8988T (cell line): ENCODE data around the gene AKT3.

Experiments
- DNase-seq: peaks from one replicate; pipeline ENCODE4 v3.0.0; 2011

Gene AKT3

DNA sequence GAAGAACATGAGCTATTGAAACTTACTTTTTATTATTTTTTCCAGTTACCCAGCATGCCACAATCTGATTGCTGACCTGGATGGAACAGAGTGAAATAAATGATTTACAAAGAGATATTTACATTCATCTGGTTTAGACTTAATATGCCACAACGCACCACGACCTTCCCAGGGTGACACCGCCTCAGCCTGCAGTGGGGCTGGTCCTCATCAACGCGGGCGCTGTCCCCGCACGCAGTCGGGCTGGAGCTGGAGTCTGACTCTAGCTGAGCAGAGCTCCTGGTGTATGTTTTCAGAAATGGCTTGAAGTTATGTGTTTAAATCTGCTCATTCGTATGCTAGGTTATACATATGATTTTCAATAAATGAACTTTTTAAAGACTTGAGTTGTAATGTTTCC, 350.3 kb downstream of the AKT3 start:
- no peak for DNase-seq

DNA sequence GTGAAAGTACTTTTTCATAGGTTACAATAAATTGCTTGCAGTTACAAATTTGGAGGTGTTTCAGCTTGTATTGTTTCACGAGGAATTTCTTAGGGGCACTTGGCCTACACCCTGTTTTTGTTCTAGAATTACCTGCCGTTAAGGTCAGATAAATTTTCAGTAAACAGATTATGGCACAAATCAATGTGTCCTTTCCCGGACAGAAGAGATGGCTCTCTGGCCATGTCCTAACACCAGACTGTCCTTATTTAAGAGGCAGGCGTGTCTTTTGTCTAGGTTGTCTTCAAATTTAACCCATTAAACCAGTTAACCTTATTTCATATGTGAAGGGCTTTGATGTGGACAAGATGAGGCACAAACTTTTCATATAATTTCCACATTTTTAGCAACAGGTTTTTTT, 350.8 kb downstream of the AKT3 start:
- DNase-seq, result no peak

DNA sequence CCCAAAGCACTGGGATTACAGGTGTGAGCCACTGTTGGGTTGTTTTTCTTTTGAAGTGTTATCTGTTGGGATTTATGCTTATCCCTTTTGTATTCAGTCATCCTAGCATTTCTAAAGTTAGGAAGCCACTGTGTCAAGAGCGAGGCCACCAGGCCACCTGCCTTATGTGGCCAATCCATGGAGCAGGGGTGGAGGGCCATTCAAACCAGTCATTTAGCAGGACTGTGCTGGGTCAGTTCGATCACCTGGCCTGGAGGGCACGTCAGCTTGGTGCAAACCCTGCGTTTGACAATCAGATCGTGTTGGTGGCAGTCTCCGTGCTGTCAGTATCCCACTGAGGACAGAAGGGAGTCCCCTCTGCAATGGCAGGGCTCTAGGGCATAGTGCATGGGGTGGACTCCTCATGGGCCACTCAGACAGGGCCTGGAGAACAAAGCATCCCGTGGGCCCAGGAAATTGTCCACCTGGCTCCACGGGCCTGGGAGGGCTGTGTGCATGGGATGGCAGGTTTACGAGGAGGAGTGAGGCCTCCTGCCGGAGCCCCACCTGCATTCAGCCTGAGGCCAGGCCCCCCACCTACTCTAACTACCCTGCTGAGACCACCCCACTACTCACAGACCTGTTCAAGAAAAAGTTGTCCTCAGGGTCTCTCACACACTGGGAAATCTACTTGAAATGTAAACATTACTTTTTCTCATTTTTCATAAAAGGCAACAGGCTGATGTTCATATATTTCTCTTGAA, 351.9 kb downstream of the AKT3 start:
- no peak for DNase-seq

DNA sequence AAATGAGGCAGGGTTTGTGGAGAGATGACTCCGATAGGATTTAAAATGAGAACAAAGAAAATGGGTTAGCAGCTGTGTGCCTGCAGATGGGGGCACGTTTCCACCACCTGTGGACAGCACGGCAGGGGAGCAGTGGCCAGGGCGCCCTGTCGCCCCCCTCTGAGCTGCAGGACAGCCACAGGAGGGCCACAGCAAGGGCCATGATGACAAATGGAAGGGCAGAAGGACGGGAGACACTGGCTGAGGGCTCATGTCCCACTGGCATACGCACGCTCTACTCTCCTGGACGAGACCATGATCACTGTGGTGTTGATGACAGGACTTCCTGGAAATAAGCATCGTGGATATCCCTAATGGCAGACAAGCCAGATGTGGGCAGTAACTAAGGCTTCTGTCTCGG, 353.2 kb downstream of the AKT3 start:
- DNase-seq, result no peak

DNA sequence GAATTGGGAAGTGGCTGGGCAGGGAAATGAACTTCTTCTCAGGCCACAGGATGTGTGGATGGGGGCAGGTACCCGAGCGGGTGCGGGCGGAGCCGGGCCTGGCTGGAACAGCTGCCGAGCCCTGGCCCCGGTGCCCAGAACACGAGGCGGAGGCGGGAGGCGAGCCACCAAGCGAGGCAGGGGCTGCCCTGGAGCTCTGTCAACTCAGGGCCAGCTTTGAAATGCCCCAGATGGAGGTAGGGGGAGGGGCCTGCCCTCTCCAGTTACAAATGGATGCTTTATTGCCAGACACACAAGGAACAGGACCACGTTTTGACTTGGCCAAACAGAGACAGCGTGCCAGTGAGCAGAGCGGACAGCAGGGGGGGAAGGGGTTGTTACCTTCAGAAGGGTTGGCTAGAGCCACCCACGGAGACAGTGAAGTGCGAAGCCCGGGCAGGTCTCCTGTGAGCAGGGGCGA, 353.8 kb downstream of the AKT3 start:
- no peak for DNase-seq

DNA sequence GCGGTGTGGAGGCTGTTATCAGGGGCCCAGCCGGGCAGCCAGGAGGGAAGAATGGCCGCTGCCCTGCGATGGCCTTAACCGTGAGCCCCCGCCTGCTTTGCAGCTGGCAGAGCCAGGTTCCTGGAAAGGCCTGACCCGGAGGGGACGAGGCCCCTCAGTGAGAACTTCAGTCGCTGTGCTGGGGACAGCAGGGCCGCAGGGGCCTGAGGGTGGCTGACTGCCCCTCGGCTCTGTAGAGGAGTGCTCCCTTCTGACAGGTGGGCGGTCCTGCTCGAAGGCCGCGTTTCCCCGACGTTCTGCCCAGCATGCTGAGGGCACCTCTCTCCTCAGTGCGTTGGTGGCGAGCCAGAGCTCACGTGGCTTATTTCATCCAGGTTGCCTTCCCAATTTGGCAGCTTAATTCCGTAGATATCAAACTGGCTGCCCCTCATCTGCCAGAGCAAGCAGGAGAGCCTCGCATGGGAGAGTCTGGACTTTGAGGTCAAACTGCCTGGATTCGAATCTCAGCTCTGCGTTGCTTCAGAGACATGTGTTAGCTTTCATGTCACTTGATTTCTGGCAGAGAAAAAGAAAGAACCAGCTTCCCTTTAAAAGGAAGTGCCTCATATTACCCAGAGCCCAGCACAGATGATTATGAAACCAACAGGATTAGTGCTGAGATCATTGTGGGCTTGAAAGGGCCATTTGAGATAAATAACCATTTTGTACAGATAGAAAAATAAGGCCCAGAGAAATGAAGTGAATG, 354.4 kb downstream of the AKT3 start:
- DNase-seq, result no peak

DNA sequence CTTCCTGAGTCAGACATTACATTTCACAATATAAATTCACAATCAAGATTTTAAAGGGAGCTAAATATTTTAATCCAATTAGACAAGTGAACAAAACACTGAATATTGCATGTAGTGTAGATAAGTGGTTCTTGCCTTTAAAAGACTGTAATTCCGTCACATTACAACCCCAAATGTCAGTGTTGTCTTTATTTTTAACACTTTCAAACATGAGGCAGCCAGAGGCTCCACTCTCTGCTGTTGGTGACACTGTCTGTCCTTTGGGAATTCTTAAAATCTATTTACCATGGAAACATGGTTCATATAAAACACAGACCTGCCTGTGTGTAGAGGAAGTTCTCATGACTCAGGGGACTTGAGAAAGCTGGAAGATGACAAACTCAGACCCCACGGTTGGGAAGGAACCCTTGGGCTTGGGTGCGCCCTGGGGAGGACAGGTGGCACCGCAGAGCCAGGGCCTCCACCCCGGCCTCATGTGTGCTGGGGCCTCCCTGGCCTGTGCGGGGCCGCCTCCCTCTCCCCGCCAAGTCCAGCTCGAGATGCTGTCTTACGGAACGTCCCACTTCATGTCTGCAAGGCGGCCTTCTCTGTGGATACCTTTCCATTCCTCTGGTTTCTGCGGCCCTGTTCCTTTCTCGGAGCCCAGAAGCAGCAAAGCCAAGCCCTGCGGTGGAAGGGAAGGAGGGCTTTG, 355.2 kb downstream of the AKT3 start:
- DNase-seq, result no peak

DNA sequence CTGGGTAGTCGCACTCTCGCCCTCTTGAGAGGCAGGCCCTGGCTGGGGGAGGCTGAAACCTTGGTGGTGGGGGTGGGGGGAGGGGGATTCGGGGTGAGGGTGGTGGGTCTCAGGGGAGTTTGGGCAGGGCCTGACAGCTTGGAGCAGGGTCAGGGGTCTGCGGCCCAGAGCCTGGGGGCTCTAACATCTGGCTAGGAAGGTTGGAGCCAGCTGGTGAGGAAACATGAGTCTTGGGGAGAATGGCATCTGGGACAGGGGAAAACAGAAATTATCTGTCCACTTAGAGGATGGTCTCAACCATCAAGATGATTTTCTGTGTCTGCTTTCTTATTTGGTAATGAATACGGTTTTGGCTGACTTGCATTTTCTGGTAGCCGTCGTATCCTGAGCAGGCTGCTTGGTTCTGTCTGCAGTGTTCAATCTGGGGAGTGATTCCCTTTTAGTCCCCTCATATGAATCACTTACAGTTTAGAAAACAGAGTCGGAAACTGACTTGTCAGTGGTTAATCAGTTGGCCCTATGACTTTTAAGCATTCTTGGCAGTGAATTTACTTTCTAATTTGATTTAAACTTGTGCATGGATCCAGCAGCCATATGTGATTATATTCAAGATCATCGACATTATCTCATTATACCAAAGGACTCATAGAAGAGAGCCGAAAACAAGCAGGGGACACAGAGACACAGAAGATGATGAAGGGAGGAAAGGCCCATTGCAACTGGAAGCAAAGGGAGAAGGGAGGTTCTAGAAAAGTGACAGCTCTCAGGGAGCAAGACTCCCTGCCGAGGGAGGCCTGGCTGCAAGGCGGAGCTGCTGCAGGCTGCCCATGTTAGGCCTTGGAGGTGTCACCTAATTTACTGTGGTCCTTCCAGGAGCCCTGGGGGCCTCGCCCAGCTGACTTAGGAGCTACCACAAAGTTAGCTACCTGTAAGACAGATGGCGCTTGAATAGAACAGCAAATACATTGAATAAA, 356.6 kb downstream of the AKT3 start:
- DNase-seq, result no peak

DNA sequence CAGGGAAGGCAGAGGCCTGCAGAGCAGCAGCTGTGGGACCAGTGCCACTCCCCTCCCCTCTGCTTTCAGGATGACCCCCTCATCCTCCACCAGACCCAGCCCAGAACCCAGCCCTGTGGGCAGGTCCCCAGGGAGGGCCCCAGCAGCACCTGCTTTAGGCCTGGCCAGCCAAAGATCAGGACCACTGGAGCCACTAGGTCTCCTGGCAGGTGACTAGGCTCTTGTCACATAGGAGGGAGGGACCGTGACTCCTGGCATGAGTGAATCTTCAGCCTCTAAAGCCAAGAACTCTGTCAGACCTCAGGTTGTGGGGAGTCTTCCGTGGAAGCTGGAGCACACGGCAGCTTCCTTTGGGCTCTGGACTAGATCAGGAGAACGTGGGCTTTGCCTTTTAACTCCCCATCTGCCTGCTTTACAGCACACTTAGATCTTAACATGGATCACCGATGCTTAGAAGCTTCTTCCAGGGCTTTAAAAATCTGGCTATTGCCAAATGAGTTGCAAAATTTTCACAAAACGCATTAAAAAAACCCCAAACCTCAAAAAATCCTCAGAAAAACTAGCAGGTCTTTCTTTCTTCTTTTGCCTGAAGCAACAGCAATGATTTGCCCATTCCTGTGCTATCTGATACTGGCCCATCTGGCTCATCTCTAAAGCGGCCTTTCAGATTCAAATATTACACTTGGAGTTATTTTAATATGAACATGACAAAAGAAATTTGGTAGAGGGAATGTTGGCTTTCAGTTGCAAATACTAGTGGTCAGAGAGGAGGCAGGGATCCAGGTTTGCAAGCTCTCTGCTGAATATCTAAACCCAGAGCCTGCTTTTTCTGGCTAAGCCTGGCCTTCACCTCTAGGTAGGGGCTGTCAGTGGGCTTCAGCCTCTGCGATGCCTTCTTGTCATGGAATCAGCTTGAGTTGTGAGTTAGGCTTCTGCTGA, 359.0 kb downstream of the AKT3 start:
- no peak for DNase-seq

DNA sequence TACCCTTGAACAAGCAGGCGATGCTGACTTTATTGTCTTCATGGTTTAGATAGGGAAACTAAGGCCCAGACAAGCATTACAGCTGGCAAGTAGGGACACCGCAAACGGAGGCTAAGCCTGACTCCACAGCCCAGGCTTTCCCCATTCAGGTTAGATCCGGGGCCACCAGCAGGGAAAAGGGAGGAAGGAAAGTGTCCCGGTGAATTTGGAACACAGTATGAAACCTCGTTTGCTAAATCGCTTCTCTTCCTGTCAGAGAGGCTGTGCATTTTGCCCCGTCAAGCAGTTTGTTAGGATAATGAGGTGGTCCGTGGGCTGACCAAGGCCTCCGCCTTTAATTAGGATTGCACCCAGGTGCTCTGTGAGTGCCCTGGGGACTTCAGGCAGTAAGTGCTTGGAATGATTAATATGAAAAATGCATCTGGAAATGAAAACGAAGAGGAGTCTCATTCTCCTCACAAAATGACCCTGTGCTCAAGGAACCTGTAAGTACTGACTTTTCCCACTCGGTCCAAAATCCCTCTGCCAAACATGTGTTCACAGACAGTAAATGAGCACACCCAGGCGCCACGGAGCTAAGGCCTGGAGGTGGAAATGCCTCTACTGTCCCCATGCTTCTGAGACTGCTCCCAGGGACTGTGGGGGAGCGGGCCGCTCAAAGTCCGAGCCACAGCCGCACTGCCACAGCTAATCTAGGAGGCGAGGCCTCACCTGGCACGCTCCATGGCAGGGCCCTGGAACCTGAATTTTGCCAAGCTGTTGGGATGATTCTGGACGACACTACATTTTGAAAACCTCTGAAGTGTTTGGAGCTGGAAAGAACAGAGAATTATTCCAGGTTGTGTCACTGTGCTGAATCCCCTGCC, 360.1 kb downstream of the AKT3 start:
- no peak for DNase-seq

DNA sequence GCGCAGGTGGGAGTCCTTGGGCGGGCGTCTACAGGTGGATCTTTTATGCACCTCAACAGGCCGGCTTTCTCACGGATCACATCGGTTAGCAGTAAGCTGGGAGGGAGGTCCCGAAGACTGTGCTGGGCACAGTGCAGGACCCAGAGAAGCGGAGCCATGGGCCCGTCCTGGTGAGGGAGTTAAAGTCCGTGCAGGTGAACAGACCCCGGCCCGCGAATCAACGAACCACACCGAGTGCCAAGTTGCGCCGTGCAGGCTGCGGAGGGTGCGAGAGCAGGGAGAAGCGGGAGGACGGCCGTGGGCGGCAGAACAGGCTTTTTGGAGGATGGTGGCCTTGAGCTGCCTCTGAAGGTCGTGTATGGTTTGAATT, 360.9 kb downstream of the AKT3 start:
- DNase-seq, result no peak

DNA sequence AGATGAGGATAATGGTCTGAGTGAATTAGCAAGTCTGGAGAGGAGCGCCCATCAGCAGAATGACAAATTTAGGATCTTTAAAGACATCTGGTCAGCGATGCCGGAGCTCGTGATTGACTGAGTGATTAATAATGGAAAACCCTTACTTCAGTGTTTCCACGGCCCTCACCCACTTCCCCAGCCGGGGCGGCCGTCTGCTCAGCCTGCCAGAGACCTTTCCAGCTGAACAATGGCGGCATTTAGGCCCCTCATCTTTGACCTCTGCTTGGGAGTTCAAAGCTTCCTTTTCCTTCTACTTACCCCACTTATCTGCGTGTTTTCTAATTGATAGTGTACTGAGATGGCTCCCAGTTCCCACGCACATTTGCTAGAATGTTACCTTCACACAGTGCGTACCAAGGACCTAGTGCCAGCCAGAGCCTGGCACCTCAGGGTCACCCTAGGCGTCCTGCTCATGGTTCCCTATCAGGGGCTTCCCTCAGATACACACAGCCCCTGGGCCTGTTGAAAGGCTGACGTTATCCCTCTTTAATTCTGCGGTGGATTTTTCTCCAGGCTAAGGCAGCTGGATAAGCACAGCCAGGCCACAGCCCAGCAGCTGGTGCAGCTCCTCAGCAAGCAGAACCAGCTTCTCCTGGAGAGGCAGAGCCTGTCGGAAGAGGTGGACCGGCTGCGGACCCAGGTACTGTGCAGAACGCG, 361.4 kb downstream of the AKT3 start:
- DNase-seq, result no peak

DNA sequence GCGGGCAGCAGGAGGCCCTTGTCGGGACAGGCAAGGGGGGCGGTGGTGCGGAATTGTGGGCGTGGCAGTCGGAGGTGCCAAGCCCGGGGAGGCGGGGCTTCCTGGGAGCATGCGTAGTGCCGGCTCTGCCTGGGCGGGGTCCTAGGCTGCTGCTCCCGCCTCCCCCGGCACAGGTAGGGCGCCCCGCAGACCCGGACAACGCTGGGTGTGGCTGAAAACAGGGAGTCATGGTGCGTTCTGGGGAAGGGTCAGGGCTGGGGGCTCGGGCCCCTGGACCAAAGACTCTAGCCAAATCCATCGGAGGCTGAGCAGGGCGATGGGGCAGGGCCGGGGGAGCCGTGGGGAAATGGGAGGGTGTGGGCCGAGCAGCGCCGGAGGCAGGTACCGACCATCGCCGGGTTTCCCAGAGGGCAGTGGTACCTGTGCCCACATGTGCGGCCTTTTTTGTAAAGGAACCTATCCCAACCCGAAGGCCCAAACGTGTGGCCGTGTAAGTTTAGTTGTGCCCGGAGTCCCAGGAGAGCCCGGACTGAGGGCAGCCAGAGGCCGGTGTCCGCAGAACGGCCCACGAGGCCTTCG, 362.3 kb downstream of the AKT3 start:
- DNase-seq, result no peak

DNA sequence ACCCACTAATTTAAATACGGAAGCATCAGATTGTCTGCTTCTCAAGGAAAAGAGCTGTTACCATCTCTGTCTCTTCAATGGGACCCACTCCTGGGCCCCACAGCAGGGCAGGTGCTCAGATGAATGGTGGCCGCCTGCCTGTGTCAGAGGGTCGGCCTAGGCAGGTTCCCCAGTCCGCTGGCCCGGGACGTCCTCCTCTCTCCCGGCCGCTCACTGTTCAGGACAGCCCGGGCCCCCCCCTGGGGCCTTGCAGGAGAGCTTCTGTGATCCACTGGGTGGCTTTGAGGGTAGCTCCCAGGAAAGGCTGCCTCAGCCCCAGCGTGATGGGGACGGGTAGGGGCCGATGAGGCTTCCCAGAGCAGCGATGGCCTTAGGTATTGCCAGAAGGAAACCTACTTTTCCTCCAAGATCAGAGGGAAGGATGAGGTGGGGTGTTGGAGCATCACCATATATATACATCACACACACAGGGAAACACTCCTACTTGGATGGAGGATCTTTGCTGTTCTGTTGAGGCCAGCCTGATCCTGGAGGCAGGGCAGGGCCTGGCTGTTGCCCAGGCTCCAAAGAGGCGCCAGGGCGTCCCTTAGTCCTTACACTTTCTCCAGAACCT, 362.9 kb downstream of the AKT3 start:
- no peak for DNase-seq

DNA sequence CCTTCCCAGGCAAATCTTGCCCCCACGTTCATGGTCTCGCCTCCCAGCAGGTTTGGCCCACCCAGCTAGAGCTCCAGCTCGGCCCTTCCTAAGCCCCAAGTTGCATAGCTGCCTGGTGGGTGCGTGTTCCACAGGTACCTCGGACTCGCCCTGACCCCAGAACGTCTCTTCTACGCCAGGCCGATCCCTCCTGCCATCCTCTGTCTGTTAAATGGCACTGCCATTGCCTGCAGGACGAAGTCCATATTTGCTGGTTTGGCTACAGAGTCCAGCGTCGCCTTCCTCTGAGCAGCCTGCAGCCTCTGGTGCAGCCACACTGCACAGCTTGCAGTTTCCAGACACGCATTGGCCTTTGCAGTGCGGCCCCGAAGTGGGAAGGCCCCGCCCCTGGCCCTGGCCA, 366.1 kb downstream of the AKT3 start:
- DNase-seq, result no peak

DNA sequence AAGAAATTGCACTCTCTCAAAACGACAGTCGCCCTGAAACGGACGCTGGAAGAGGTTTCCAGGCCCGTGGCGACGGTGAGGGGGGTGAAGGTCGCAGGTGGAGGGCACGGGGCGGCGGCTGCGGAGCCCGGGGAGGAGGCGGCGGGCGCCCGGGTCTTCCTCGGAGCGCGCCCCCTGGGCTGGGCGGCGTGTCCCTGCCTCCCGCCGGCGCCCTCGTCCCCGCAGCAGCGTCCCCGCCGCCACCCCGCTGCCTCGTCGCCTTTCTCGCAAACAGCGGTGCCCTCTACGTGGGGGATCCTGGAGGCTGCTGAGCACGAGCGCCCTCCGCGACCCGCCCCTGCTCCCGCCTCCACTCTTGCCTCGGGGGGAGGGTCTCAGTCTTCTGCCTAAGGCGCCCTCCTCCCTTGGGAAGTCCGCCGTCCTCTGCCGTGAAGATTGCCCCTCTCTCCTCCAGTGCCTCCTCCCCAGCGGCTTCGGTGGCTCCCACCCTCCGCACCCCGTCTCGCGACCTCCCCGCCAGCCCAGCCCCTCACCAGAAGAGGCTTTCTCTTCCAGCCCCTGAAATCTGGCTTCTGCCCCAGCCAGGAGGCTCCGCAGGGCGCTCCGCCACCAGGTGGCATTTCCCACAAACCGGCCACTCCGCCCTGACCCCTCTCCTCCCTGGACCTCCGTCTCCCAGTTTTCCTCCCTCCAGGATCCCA, 366.8 kb downstream of the AKT3 start:
- no peak for DNase-seq

DNA sequence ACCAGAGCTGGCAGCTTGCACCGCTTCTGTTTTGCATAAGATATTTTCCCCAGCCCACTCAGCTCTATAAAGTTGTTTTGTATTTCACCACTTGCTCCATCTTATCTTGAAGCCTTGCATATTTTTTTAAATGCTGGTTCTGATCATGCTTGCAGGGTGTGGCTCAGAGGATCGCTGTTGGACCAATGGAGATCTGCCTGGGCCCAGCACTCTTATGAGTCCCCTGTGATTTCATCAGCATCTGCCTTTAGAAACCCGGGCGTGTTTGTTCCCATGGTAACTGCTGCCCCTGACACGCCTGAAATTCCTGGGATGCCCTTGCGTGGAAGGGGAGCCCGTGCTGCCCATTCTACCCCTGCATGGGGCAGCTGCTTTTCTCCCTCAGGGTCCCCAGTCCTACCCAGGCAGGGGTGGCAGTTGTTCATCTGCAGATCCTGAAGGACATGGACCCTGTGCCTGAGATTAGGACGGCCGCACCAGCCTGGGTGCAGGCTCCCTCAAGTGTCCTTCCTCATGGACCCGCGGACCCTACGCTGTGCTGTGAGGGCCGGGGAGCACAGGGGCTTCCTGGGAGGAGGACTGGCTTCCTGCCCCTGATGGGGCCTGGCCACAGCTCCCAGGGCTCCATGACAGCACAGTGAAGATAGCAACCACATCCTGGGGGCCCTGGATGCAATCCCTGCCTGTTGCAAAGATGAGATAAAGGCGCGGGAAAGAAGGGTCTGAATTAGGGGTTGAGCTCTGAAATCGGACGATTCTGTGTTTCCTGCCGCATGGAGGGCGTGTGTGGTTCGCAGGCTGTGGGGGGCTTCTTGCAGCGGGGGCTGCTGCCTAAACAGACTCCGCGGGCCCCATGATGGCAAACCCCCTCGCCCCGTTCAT, 367.7 kb downstream of the AKT3 start:
- no peak for DNase-seq
